ENCODE measurements around the gene HPSE2. TPM values are rescaled to one million over a fixed set of nuclear protein-coding genes. Genes with fewer than 3 reads are reported as not detected.
"Not testable (repeated sequence)": the region's sequence is repeated elsewhere in the genome, so short reads cannot be mapped to it uniquely, and the experiment has no call there.

The HPSE2 gene
- total RNA-seq, 2 experiments from 2014 or later, result not detected

DNA sequence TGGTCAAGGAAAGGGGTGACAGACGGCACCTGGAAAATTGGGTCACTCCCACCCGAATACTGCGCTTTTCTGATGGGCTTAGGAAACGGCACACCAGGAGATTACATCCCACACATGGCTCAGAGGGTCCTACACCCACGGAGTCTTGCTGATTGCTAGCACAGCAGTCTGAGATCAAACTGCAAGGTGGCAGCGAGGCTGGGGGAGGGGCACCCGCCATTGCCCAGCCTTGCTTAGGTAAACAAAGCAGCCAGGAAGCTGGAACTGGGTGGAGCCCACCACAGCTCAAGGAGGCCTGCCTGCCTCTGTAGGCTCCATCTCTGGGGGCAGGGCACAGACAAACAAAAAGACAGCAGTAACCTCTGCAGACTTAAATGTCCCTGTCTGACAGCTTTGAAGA, 694.1 kb downstream of the HPSE2 start:
- H3K9me3 Mint-ChIP-seq; H3K4me3 Mint-ChIP-seq; DNase-seq; H3K4me1 Mint-ChIP-seq; H3K36me3 Mint-ChIP-seq (ENCODE audit: low read depth); CTCF ChIA-PET; POLR2A ChIA-PET; H3K27me3 Mint-ChIP-seq: not testable (repeated sequence)
- H3K27ac Mint-ChIP-seq, result peak overlapping the region; percentile 31

DNA sequence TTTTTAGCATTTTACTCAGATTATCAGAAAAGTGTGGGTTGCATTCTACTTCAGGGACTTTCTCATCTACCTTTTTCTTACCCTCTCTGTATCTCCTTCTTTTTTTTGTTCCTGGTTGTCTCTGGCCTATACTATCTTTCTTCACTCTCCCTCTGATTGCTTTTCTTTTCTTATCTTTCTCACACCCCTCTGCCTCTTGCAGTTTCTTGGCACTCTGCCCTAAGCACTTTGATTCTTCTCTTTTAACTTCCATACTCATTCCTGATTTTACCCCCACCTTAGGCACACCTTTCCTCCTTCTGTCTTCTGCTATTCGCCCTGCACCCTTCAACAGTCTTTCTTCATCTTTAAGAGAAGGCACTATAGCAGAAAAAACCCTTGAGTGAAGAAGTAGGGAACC, 696.1 kb downstream of the HPSE2 start:
- CTCF ChIA-PET, result interaction anchor here (0.6 kb wide), 1 partner anchor 724 kb away, joined by 3 read pairs; no protein-coding TSS in a partner anchor
- no peak for DNase-seq
- no peaks in the 10 kb centered on the region for H3K9me3 Mint-ChIP-seq
- no peak overlapping the region for H3K4me3 Mint-ChIP-seq
- H3K36me3 Mint-ChIP-seq (ENCODE audit: low read depth), result no peaks in the 10 kb centered on the region
- H3K27me3 Mint-ChIP-seq, result peaks cover 2% of the 10 kb centered on the region
- H3K27ac Mint-ChIP-seq, result no peak overlapping the region
- no peaks in the 10 kb centered on the region for H3K4me1 Mint-ChIP-seq
- POLR2A ChIA-PET, result no interaction called here

DNA sequence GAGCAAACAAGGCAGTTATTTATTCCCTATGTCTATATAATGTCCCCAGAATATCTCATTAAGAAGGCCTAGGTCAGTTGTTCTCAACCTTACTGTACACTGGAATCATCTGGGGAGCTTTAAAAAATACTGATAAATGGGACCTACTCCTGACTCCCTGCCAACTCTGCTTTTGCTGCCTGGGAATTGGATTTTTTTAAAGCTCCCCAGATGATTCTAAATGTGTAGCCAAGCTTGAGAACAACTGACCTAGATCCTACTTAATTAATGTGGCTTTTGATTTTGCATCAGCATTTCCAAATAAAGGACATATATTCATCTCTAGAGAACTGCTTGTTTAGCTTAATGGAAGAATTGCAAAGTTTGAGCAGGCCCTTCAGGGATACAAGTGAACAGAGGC, 697.2 kb downstream of the HPSE2 start:
- H3K27me3 Mint-ChIP-seq, result peaks cover 3% of the 10 kb centered on the region
- no peaks in the 10 kb centered on the region for H3K9me3 Mint-ChIP-seq
- DNase-seq, result no peak
- POLR2A ChIA-PET, result no interaction called here
- H3K27ac Mint-ChIP-seq, result no peak overlapping the region
- no peak overlapping the region for H3K4me3 Mint-ChIP-seq
- no peaks in the 10 kb centered on the region for H3K4me1 Mint-ChIP-seq
- H3K36me3 Mint-ChIP-seq (ENCODE audit: low read depth), result no peaks in the 10 kb centered on the region
- CTCF ChIA-PET, result no interaction called here

DNA sequence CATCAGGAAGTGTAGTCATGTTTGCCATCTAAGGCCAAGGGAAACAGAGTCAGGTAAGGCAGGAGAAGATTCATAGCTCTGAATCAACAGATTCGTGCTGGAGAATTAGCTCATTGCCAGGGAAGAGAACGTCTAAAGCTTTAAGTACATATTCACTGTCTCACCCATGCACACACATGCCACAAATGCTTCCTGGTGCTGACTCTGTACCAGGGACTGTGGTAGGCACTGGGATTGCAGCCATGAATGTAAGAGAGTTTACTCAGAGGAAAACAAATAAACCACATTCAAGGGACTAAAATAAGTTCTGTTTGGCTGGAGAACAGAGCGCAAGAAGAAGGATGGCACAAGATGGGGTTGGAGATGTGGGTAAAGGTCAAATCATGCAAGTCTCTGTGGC, 699.1 kb downstream of the HPSE2 start:
- H3K4me3 Mint-ChIP-seq, result no peak overlapping the region
- ChIA-PET CTCF (no interaction called here), POLR2A (no interaction called here)
- H3K27me3 Mint-ChIP-seq, result peaks cover 3% of the 10 kb centered on the region
- DNase-seq, result no peak
- no peak overlapping the region for H3K27ac Mint-ChIP-seq
- no peaks in the 10 kb centered on the region for H3K4me1 Mint-ChIP-seq
- no peaks in the 10 kb centered on the region for H3K36me3 Mint-ChIP-seq (ENCODE audit: low read depth)
- H3K9me3 Mint-ChIP-seq, result no peaks in the 10 kb centered on the region

DNA sequence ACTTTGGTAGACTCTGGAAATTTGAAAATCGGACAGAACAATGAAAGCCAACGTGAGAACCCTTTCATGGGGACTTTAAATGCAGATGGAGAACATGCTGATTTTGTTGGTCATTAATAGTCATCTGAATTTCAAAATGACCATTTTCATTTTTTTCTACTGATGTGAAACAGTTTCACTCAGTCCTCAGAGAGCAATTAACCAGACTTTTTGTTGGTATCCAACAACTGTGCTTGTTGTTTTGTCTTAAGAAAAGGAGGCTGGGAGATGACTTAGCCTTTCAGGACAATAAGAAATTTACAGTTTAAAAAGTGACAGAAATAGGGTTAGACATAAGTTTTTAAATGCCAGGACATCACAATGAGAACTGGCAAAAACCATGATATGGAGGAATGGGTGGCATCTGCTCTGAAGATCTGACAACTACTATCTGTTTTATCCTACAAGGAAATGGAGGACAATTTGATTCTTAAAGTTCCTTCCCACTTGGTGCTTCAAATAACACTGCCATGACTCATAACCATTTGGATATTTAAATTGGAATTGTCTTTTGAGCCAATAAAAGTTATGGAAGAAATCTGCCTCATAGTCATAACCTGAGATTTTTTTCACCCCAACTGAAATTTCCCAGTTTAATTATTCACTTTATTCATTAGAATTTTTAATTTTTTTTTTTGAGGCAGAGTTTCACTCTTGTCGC, 701.8 kb downstream of the HPSE2 start:
- Mint-ChIP-seq H3K27me3 (peaks cover 3% of the 10 kb centered on the region), H3K36me3 (ENCODE audit: low read depth) (no peaks in the 10 kb centered on the region)
- POLR2A ChIA-PET, result no interaction called here

DNA sequence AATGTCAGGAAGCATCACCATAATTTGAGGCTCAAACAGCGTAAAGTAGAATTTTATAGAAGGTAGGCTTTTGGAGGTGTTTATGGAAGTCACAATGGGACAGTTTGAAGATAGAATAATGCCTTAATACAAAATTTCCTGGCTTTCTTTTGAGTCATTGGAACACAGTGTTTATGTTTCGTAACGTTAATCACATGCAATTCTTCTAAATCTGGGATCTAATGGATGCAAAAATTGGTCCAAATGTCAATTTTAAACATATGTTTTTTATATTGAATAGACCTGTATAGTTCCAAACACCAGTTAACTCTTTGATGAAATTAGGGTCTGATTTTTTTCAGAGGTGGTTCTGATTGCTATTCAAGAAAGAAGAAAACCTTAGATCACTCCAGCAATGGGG, 702.4 kb downstream of the HPSE2 start:
- ChIA-PET POLR2A (no interaction called here), CTCF (no interaction called here)
- peaks cover 3% of the 10 kb centered on the region for H3K27me3 Mint-ChIP-seq
- no peaks in the 10 kb centered on the region for H3K4me1 Mint-ChIP-seq
- no peak for DNase-seq
- no peak overlapping the region for H3K27ac Mint-ChIP-seq
- H3K4me3 Mint-ChIP-seq, result no peak overlapping the region
- no peaks in the 10 kb centered on the region for H3K9me3 Mint-ChIP-seq
- H3K36me3 Mint-ChIP-seq (ENCODE audit: low read depth), result no peaks in the 10 kb centered on the region

More for the DNA sequence above, 701.8 kb downstream of the HPSE2 start:
- Mint-ChIP-seq H3K4me3 (no peak overlapping the region), H3K9me3 (no peaks in the 10 kb centered on the region), H3K27ac (no peak overlapping the region), H3K4me1 (no peaks in the 10 kb centered on the region)
- no peak for DNase-seq
- CTCF ChIA-PET, result no interaction called here

DNA sequence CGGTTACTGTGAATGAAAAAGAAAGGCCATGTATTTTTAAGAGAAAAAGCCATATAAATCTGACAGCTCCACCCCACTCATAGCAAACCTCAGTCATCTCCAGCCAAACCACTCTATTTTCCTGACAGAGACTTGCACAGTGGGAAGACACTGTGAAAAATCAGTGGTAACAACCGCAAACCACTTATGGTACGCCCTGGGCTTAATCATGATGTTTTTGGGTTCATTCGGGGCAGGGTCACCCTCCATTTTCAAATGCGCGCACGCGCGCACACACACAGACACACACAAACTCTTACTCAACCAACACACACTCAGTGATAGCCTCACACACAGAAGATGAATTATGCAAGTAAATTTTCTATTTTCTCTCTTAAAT, 706.9 kb downstream of the HPSE2 start:
- no peaks in the 10 kb centered on the region for H3K9me3 Mint-ChIP-seq
- H3K4me1 Mint-ChIP-seq, result no peaks in the 10 kb centered on the region
- CTCF ChIA-PET, result no interaction called here
- POLR2A ChIA-PET, result no interaction called here
- DNase-seq, result no peak
- H3K36me3 Mint-ChIP-seq (ENCODE audit: low read depth), result no peaks in the 10 kb centered on the region
- H3K4me3 Mint-ChIP-seq, result no peak overlapping the region
- no peaks in the 10 kb centered on the region for H3K27me3 Mint-ChIP-seq
- no peak overlapping the region for H3K27ac Mint-ChIP-seq

DNA sequence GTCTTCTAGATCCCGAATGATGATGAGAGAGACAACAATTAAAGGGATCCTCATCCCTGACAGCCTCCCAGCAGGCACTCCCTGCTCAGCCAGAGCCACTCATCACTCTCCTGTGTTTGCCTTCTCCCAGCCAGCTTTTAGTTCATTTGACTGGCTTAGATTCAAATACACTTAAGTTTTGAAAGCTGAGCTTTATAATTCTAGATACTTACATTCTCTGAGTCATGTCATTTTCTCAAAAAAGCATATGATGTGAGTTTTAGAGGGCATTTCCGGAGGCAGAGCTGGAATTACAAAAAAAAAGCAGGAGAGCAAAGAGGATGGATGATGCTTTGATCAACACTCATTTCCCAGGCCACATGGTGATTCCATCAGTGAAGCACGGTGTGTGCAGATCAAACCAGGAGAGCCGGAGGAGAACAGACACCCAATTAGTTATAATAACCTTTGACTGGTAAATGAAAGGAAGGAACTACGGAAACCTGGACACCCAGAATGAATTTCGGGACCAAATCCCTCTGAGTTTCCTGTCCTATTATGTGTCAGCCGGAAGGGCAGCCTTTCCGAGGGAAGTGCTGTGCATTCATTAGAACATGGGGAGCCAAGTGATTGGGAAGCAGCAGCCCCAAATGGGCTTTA, 707.4 kb downstream of the HPSE2 start:
- no peaks in the 10 kb centered on the region for H3K4me1 Mint-ChIP-seq
- H3K27ac Mint-ChIP-seq, result no peak overlapping the region
- no peaks in the 10 kb centered on the region for H3K27me3 Mint-ChIP-seq
- H3K4me3 Mint-ChIP-seq, result no peak overlapping the region
- ChIA-PET CTCF (no interaction called here), POLR2A (no interaction called here)
- H3K36me3 Mint-ChIP-seq (ENCODE audit: low read depth), result no peaks in the 10 kb centered on the region
- H3K9me3 Mint-ChIP-seq, result no peaks in the 10 kb centered on the region
- DNase-seq, result no peak

DNA sequence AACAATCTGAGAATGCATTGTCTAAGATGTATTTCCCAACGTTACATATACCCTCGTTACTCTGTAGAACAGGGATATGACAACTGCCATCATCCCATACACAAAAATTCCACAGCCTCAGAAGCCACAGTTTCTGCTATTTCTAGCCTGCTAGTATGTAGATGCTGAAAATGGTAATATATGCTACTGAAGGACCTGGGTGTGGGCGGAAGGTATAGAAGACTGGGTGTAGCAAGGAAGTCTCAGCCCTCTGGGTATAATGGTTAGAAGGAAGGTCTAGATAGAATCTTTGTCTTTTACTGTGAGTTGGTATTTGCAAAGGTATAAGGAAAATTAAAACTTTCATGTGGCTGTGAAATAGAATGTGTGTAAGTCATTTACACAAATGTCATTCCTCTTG, 709.7 kb downstream of the HPSE2 start:
- CTCF ChIA-PET, result no interaction called here
- H3K36me3 Mint-ChIP-seq (ENCODE audit: low read depth), result no peaks in the 10 kb centered on the region
- H3K4me3 Mint-ChIP-seq, result no peak overlapping the region
- POLR2A ChIA-PET, result no interaction called here
- H3K9me3 Mint-ChIP-seq, result no peaks in the 10 kb centered on the region
- no peaks in the 10 kb centered on the region for H3K27me3 Mint-ChIP-seq
- H3K27ac Mint-ChIP-seq, result no peak overlapping the region
- H3K4me1 Mint-ChIP-seq, result no peaks in the 10 kb centered on the region
- no peak for DNase-seq

DNA sequence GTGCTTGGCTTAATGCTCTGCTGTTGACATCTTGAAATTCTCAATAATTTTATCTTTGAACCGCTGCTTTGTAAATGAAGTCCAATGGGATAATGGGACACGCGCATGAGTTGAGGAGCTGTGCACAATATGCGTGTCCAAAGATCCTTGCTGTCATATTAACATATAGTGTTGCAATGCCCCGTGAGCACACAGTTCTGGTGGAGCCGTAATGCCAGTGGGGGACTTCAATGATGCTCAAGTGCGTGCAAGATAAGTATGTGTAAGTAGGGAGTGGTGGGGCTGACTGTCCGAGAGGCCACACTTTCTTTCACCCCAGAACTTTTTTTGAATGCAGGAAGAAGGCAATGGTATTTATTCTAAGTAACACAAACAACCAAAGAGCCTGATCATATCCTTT, 711.5 kb downstream of the HPSE2 start:
- Mint-ChIP-seq H3K4me3 (no peak overlapping the region), H3K4me1 (no peaks in the 10 kb centered on the region), H3K27ac (no peak overlapping the region), H3K27me3 (no peaks in the 10 kb centered on the region), H3K9me3 (no peaks in the 10 kb centered on the region), H3K36me3 (ENCODE audit: low read depth) (no peaks in the 10 kb centered on the region)
- ChIA-PET POLR2A (no interaction called here), CTCF (no interaction called here)
- no peak for DNase-seq

DNA sequence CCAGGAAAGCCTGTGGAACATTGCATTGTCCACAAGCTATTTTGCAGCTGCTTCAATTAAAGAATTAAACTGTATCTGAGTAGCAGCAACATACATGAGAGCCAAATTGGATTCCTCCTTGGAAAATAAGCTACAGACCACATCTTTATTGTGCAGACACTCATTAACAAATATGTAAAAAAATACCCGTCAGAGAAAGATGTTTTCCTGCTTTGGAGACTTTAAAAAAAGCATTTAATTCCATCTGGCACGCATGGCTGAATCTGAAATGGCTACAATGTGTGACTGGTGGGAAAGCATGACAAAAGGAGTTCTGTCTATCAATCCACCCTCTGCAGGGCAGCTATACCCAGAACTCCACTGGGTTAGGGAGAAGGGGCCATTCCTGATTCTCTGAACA, 715.8 kb downstream of the HPSE2 start:
- Mint-ChIP-seq H3K9me3 (no peaks in the 10 kb centered on the region), H3K27ac (no peak overlapping the region), H3K4me1 (no peaks in the 10 kb centered on the region), H3K4me3 (no peak overlapping the region), H3K36me3 (ENCODE audit: low read depth) (no peaks in the 10 kb centered on the region), H3K27me3 (peaks cover 8% of the 10 kb centered on the region)
- CTCF ChIA-PET, result no interaction called here
- DNase-seq, result no peak
- POLR2A ChIA-PET, result no interaction called here

DNA sequence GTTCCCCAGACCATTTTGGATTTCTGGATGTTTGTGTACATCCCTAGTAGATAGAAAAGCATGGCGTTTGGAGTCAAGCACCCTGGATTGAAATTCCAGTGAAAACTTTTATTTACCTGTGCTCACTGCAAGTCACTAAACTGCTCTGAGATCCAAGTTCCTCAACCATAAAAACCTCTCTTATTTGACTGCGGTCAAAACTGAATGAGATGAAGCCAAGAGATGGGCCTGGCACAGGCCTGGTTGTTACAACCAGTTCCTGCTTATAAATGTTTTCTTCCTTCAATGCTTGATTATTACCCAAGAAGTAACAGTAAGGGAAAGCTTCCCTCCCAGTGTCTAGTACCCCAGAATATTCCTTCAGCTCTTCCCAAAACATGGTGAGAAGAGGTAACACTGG, 718.0 kb downstream of the HPSE2 start:
- no peak overlapping the region for H3K27ac Mint-ChIP-seq
- ChIA-PET POLR2A (interaction anchor here (0.6 kb wide), 1 partner anchor 17 kb away, joined by 5 read pairs; no protein-coding TSS in a partner anchor), CTCF (no interaction called here)
- H3K27me3 Mint-ChIP-seq, result peaks cover 10% of the 10 kb centered on the region
- DNase-seq, result no peak
- H3K9me3 Mint-ChIP-seq, result no peaks in the 10 kb centered on the region
- H3K4me3 Mint-ChIP-seq, result no peak overlapping the region
- H3K36me3 Mint-ChIP-seq (ENCODE audit: low read depth), result no peaks in the 10 kb centered on the region
- H3K4me1 Mint-ChIP-seq, result no peaks in the 10 kb centered on the region

DNA sequence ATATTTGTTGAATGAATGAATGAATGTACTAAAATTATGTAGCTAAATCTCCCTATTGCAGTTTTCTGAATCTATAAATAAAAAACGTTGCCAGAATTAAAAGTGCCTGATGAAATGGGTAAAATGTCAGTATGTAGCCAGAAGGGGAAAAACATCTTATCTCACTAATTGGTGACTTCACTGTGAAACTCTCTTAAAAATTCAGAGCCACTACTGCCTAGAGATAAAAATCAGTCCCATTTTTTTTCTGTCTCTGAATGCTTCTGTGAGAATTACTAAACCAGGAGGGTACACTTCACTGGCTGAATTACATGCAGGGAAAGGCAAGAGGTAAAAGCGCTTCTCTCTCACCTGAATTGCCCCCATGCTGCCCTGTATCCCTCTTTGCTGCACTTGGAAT, 719.3 kb downstream of the HPSE2 start:
- POLR2A ChIA-PET, result interaction anchor here (0.6 kb wide), 1 partner anchor 1526 kb away, joined by 6 read pairs; no protein-coding TSS in a partner anchor

DNA sequence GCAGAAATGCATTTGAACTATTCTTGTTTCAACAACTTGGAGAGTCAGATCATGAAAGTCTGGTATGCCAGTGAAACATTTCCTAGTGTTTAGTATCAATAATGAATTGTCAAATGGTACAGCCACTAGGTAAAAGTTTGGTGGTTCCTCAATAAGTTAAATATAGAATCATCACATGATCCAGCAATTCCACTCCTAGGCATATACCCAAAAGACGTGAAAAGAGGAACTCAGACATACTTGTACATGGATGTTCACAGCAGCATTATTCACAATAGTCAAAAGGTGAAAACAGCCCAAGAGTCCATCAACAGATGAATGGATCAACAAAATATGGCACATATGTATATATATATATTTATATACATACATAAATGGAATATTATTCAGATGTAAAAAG, 721.9 kb downstream of the HPSE2 start:
- Mint-ChIP-seq H3K4me3 (no peak overlapping the region), H3K36me3 (ENCODE audit: low read depth) (no peaks in the 10 kb centered on the region), H3K27me3 (peaks cover 8% of the 10 kb centered on the region), H3K27ac (no peak overlapping the region), H3K9me3 (no peaks in the 10 kb centered on the region), H3K4me1 (no peaks in the 10 kb centered on the region)
- ChIA-PET CTCF (no interaction called here), POLR2A (no interaction called here)
- no peak for DNase-seq

More for the DNA sequence above, 719.3 kb downstream of the HPSE2 start:
- Mint-ChIP-seq H3K27ac (no peak overlapping the region), H3K36me3 (ENCODE audit: low read depth) (no peaks in the 10 kb centered on the region), H3K27me3 (peaks cover 10% of the 10 kb centered on the region), H3K9me3 (no peaks in the 10 kb centered on the region), H3K4me1 (no peaks in the 10 kb centered on the region), H3K4me3 (no peak overlapping the region)
- DNase-seq, result no peak
- CTCF ChIA-PET, result no interaction called here

All from activated CD4-positive, alpha-beta T cell treated with anti-CD3 and anti-CD28 coated beads, Interleukin-2, amount 10 ng/mL, durations not matched to agents 7 days and 5 days (primary cell).